Smooth muscle cell of the brain vasculature (primary cell): ENCODE data around the gene PDCD4.
"Not testable (repeated sequence)": the region's sequence is repeated elsewhere in the genome, so short reads cannot be mapped to it uniquely, and the experiment has no call there.

Experiments used
- DNase-seq: peaks from one replicate; pipeline ENCODE4 v3.0.0-alpha.2; 2012; ENCODE audit warnings: low read depth, low spot score

The PDCD4 gene

GRCh38 chr10:110861476-110861875 lies 10.3 kb upstream of the PDCD4 start:
- no peak for DNase-seq

- no peak for DNase-seq
Measured at GRCh38 chr10:110861930-110862649, 9.6 kb upstream of the PDCD4 start.

- no peak for DNase-seq
Measured at GRCh38 chr10:110862961-110863360, 8.8 kb upstream of the PDCD4 start.

- DNase-seq: no peak
Measured at GRCh38 chr10:110863361-110863760, 8.4 kb upstream of the PDCD4 start.

GRCh38 chr10:110863956-110864355 lies 7.8 kb upstream of the PDCD4 start:
- no peak for DNase-seq

GRCh38 chr10:110864662-110865140 lies 7.0 kb upstream of the PDCD4 start:
- no peak for DNase-seq

GRCh38 chr10:110865186-110865808 lies 6.4 kb upstream of the PDCD4 start:
- no peak for DNase-seq

- DNase-seq: no peak
Measured at GRCh38 chr10:110865809-110866482, 5.8 kb upstream of the PDCD4 start.

- not testable (repeated sequence) for DNase-seq
Measured at GRCh38 chr10:110867011-110867806, 4.5 kb upstream of the PDCD4 start.

GRCh38 chr10:110867807-110868465 lies 3.8 kb upstream of the PDCD4 start:
- no peak for DNase-seq

- DNase-seq: no peak
Measured at GRCh38 chr10:110868981-110869380, 2.7 kb upstream of the PDCD4 start.

GRCh38 chr10:110870823-110871297 lies 868 bp upstream of the PDCD4 start:
- DNase-seq: no peak

- peak; percentile 49 for DNase-seq
Measured at GRCh38 chr10:110872145-110872983, 636 bp downstream of the PDCD4 start.

GRCh38 chr10:110872984-110873923 lies 1.5 kb downstream of the PDCD4 start:
- no peak for DNase-seq

- no peak for DNase-seq
Measured at GRCh38 chr10:110873951-110874350, 2.2 kb downstream of the PDCD4 start.

GRCh38 chr10:110876000-110876399 lies 4.3 kb downstream of the PDCD4 start:
- DNase-seq: no peak

- no peak for DNase-seq
Measured at GRCh38 chr10:110876788-110877187, 5.1 kb downstream of the PDCD4 start.

- DNase-seq: no peak
Measured at GRCh38 chr10:110880012-110880411, 8.3 kb downstream of the PDCD4 start.

- DNase-seq: no peak
Measured at GRCh38 chr10:110881247-110881646, 9.5 kb downstream of the PDCD4 start.
